DND-41 (cell line): ENCODE measurements around the gene ZNF165.

ENCODE experiments used
- EZH2 ChIP-seq: IDR thresholded peaks from 3 replicates; pipeline ENCODE4 v1.6.1; 2012; ENCODE audit warnings: borderline replicate concordance, low read depth, mild to moderate bottlenecking, moderate library complexity, low read length, inconsistent platforms; ENCODE audit not compliant: severe bottlenecking
- TF ChIP-seq, protein P1 (sequence below): IDR thresholded peaks from 2 replicates; pipeline ENCODE4 v1.5.1; 2012; ENCODE audit warnings: borderline replicate concordance, low read length, moderate library complexity, mild to moderate bottlenecking; ENCODE audit not compliant: poor library complexity, severe bottlenecking; ENCODE audit errors: extremely low read depth

DNA sequence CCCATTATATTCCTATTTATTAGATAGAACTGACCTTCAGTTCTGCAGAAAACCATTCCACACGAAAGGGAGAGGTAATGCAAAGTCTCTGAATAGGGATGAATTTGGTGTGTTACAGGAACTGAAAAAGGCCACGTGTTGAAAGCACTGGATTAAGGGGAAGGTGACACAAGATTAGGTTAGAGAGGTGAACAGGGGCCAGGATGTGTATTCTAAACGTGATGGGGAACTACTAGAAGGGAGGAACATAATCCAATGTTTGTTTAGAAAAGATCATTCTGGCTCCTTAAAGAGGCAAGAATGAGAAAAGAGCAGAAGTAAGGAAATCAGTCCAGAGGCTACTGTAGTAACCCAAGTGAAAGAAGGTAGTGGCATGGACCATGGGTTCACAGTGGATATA lies 55.0 kb downstream of the ZNF165 start:
- TF ChIP-seq, protein P1, sequence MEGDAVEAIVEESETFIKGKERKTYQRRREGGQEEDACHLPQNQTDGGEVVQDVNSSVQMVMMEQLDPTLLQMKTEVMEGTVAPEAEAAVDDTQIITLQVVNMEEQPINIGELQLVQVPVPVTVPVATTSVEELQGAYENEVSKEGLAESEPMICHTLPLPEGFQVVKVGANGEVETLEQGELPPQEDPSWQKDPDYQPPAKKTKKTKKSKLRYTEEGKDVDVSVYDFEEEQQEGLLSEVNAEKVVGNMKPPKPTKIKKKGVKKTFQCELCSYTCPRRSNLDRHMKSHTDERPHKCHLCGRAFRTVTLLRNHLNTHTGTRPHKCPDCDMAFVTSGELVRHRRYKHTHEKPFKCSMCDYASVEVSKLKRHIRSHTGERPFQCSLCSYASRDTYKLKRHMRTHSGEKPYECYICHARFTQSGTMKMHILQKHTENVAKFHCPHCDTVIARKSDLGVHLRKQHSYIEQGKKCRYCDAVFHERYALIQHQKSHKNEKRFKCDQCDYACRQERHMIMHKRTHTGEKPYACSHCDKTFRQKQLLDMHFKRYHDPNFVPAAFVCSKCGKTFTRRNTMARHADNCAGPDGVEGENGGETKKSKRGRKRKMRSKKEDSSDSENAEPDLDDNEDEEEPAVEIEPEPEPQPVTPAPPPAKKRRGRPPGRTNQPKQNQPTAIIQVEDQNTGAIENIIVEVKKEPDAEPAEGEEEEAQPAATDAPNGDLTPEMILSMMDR, result no peak
- TF ChIP-seq EZH2, result no peak
